Vagina (tissue), 2 donors: ENCODE measurements around the gene C15orf40. TPM values are rescaled to one million over a fixed set of nuclear protein-coding genes. Genes with fewer than 3 reads are reported as not detected.
"Not testable (repeated sequence)": the region's sequence is repeated elsewhere in the genome, so short reads cannot be mapped to it uniquely, and the experiment has no call there.

ENCODE experiments used
- DNase-seq, 2 donors: peaks; one replicate each; pipeline ENCODE4 v3.0.0-alpha.2; 2017; ENCODE audit errors: extremely low spot score in 2 of 2
- H3K27ac ChIP-seq: fragments of 200-600 bp; sonication (generic); one replicate; pipeline ENCODE4 v1.5.1; 2019
- H3K27me3 ChIP-seq: fragments of 200-600 bp; sonication (generic); one replicate; pipeline ENCODE4 v1.5.1; 2019
- H3K36me3 ChIP-seq, 2 donors: fragments of 200-600 bp; sonication (generic); one replicate each; pipeline ENCODE4 v1.5.1; 2017 to 2019
- H3K4me1 ChIP-seq: fragments of 200-600 bp; sonication (generic); one replicate; pipeline ENCODE4 v1.5.1; 2019
- H3K4me3 ChIP-seq, 2 donors: fragments of 200-600 bp; sonication (generic); 1 replicate in 1 of 2; 2 replicates in 1 of 2; pipeline ENCODE4 v1.5.1; 2016 to 2019
- H3K9me3 ChIP-seq: fragments of 200-600 bp; sonication (generic); one replicate; pipeline ENCODE4 v1.5.1; 2019
- POLR2A ChIP-seq, 2 donors: fragments of 450-650 bp; IDR thresholded peaks; one replicate each; pipeline ENCODE4 v1.6.1; 2017; ENCODE audit warnings: antibody characterized with exemption in 2 of 2, mild to moderate bottlenecking in 2 of 2, moderate library complexity in 2 of 2
- POLR2AphosphoS5 ChIP-seq, 2 donors: sonication (generic); formaldehyde crosslinking; IDR thresholded peaks; one replicate each; pipeline ENCODE4 v1.9.0; 2017; ENCODE audit warnings: antibody characterized with exemption in 2 of 2, mild to moderate bottlenecking in 2 of 2, low read depth in 1 of 2; ENCODE audit not compliant: insufficient read depth in 1 of 2
- intact Hi-C: fragments of 100-400 bp; cut with DNase I; formaldehyde crosslinking; loops from one replicate; pipeline ENCODE4 v1.15.1; 2023
- total RNA-seq: library from RNA; depleted of rRNA; stranded (reverse); fragments of >200 nt; gene quantifications from one replicate; pipeline ENCODE4 v1.2.3, GENCODE V29; 2016
- TF ChIP-seq, protein P1 (sequence below), 3 experiments: fragments of 450-650 bp in 2 of 3; fragments of 200-600 bp in 1 of 3; sonication (generic) in 1 of 3; IDR thresholded peaks; one replicate each; pipeline ENCODE4 v1.5.1; 2017 to 2019; ENCODE audit warnings: antibody characterized with exemption in 3 of 3, mild to moderate bottlenecking in 2 of 3, moderate library complexity in 2 of 3

C15orf40 gene
- total RNA-seq, 1 donor from 2014 or later: 6.9 TPM

DNA sequence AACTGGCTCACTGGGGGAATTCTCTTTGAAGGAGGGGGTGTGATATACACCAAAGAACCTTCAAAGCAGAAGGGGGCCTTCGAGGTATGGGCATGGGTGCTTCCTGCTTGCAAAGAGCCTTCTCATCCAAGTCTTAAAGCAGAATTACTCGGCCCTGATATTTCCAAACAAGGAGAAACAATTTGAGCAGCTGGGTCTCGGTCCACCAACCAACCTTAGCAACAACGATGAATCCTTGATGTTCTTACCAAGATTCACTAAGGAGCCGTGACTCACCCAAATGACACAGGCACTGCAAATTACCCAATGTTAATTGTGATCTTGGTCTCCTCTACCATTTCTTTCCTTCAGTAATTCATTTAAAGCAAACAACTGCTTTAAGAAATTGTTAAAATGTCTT is 66.6 kb downstream of the C15orf40 start:
- H3K27ac ChIP-seq: no peak overlapping the region
- H3K27me3 ChIP-seq: no peaks in the 10 kb centered on the region

DNA sequence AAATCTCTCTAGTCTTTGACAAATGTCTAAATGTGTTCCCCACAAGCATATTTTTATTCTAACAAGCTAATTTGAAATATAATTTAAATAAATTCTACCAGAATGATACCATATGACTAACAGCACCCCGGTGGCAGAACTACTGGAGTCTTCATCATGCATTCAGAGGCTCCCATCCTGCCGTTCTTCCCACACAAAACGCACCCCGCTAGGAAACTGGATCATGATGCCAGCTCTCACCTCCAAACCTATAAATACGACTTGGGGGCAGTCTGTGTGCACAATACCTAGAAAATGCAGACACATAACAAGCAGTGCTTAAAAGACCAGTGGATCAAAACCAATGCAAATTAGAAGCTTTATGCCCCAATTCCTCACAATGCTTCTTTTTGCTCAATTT is 67.4 kb downstream of the C15orf40 start:
- TF ChIP-seq, protein P1, sequence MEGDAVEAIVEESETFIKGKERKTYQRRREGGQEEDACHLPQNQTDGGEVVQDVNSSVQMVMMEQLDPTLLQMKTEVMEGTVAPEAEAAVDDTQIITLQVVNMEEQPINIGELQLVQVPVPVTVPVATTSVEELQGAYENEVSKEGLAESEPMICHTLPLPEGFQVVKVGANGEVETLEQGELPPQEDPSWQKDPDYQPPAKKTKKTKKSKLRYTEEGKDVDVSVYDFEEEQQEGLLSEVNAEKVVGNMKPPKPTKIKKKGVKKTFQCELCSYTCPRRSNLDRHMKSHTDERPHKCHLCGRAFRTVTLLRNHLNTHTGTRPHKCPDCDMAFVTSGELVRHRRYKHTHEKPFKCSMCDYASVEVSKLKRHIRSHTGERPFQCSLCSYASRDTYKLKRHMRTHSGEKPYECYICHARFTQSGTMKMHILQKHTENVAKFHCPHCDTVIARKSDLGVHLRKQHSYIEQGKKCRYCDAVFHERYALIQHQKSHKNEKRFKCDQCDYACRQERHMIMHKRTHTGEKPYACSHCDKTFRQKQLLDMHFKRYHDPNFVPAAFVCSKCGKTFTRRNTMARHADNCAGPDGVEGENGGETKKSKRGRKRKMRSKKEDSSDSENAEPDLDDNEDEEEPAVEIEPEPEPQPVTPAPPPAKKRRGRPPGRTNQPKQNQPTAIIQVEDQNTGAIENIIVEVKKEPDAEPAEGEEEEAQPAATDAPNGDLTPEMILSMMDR (IDR thresholded peaks at IDR 0.05): no peak
- no peak for TF ChIP-seq POLR2A (IDR thresholded peaks at IDR 0.05)
- TF ChIP-seq POLR2AphosphoS5 (IDR thresholded peaks at IDR 0.05; ENCODE audit: insufficient read depth in 1 of 2, low read depth in 1 of 2): no peak
- Histone ChIP-seq H3K4me3 (no peak overlapping the region), H3K4me1 (no peaks in the 10 kb centered on the region), H3K36me3 (no peaks in the 10 kb centered on the region), H3K27me3 (no peaks in the 10 kb centered on the region), H3K9me3 (no peaks in the 10 kb centered on the region), H3K27ac (no peak overlapping the region)
- DNase-seq: no peak
- intact Hi-C loops: no loop called here

More for the DNA sequence above, 66.6 kb downstream of the C15orf40 start:
- no peak for DNase-seq
- Histone ChIP-seq H3K9me3 (no peaks in the 10 kb centered on the region), H3K4me3 (no peak overlapping the region), H3K36me3 (no peaks in the 10 kb centered on the region), H3K4me1 (no peaks in the 10 kb centered on the region)
- intact Hi-C loops: no loop called here
- TF ChIP-seq POLR2A (IDR thresholded peaks at IDR 0.05) (no peak), POLR2AphosphoS5 (IDR thresholded peaks at IDR 0.05; ENCODE audit: insufficient read depth in 1 of 2, low read depth in 1 of 2) (no peak)
- TF ChIP-seq, protein P1 (IDR thresholded peaks at IDR 0.05): no peak

DNA sequence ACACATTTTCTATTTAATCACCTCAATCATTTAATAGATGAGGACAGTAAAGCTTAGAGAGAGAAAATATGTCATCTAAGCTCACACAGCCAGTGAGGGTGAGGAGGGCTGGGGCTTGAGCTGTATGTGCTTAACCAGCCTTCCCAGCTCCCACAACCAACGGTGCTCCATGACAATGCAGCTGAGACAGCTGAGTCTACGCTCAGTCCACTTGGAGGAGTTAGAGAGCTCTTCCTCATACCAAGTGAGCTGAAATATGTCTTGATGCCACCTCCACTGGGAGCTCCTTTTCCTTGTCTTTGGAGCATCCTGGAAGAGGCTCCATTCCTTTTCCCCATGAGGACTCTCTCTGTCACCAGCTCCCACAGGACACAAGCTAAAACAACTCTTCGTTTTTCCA is 68.3 kb downstream of the C15orf40 start:
- no peak overlapping the region for H3K27ac ChIP-seq
- no peaks in the 10 kb centered on the region for H3K27me3 ChIP-seq
- H3K4me3 ChIP-seq: no peak overlapping the region
- H3K9me3 ChIP-seq: no peaks in the 10 kb centered on the region
- H3K36me3 ChIP-seq: no peaks in the 10 kb centered on the region
- no peak for TF ChIP-seq POLR2AphosphoS5 (IDR thresholded peaks at IDR 0.05; ENCODE audit: insufficient read depth in 1 of 2, low read depth in 1 of 2)
- no peak for TF ChIP-seq POLR2A (IDR thresholded peaks at IDR 0.05)
- TF ChIP-seq, protein P1 (IDR thresholded peaks at IDR 0.05): no peak
- intact Hi-C loops: no loop called here
- DNase-seq: no peak
- H3K4me1 ChIP-seq: no peaks in the 10 kb centered on the region

DNA sequence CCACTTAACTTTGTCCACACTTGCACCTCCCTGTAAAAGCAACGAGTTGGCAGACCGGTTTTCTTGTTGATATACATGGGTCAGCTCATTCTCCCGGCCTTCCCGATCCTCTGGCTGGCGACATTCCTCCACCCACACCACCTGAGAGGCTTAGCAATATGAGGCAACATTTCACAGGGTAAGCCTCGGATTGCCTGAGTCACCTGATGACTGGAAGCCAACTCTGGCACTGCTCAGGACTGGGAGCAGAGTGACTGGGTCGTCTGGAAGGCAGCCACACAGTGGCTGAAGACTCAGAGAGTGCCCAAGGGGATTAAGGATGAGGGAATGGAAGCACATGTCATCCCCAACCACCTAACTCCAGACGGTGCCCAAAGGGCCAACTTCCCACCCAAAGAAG is 68.7 kb downstream of the C15orf40 start:
- Histone ChIP-seq H3K4me3 (no peak overlapping the region), H3K27me3 (no peaks in the 10 kb centered on the region), H3K36me3 (no peaks in the 10 kb centered on the region), H3K9me3 (no peaks in the 10 kb centered on the region), H3K27ac (no peak overlapping the region), H3K4me1 (no peaks in the 10 kb centered on the region)
- no peak for DNase-seq
- intact Hi-C loops: no loop called here
- TF ChIP-seq, protein P1 (IDR thresholded peaks at IDR 0.05): no peak
- TF ChIP-seq POLR2AphosphoS5 (IDR thresholded peaks at IDR 0.05; ENCODE audit: insufficient read depth in 1 of 2, low read depth in 1 of 2) (peak in 1 of 2 donors; percentile 65), POLR2A (IDR thresholded peaks at IDR 0.05) (no peak)

DNA sequence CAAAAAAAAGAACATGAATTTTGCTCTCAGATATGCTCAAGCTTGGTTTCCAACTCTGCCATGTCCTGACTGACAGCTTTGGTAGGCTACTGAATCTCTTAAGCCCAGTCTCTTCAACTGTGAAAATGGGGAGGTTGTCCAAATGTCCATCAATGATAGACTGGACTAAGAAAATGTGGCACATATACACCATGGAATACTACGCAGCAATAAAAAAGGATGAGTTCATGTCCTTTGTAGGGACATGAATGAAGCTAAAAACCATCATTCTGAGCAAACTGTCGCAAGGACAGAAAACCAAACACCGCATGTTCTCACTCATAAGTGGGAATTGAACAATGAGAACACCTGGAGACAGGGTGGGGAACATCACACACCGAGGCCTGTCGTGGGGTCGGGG is 71.8 kb downstream of the C15orf40 start:
- H3K27me3 ChIP-seq, H3K27ac ChIP-seq, H3K4me1 ChIP-seq, H3K9me3 ChIP-seq, H3K4me3 ChIP-seq, intact Hi-C loops, DNase-seq, H3K36me3 ChIP-seq: not testable (repeated sequence)

Other genes starting within 250 kb of the C15orf40 start
- not detected for gene FSD2, start 205.6 kb downstream of the C15orf40 start, total RNA-seq
- 9.3 TPM for gene WHAMM, start 202.0 kb downstream of the C15orf40 start, total RNA-seq
- gene HOMER2, start 58.9 kb downstream of the C15orf40 start, total RNA-seq: 18.2 TPM
- gene RAMAC, start 25.4 kb downstream of the C15orf40 start, total RNA-seq: 12.3 TPM
- gene BTBD1, start 55.6 kb upstream of the C15orf40 start, total RNA-seq: 51.3 TPM
- 3.9 TPM for gene TM6SF1, start 96.0 kb upstream of the C15orf40 start, total RNA-seq
- 27.7 TPM for gene HDGFL3, start 196.2 kb upstream of the C15orf40 start, total RNA-seq